Measurements from ENCODE around the gene NACC1. TPM values are rescaled to one million over a fixed set of nuclear protein-coding genes. Genes with fewer than 3 reads are reported as not detected.
A peak's percentile ranks its signal among the peaks of the same experiment; 100 is the strongest.

NACC1 gene
- total RNA-seq, 4 donors from 2014 or later, result 13.4 to 47.6 (median 35.3) TPM

DNA sequence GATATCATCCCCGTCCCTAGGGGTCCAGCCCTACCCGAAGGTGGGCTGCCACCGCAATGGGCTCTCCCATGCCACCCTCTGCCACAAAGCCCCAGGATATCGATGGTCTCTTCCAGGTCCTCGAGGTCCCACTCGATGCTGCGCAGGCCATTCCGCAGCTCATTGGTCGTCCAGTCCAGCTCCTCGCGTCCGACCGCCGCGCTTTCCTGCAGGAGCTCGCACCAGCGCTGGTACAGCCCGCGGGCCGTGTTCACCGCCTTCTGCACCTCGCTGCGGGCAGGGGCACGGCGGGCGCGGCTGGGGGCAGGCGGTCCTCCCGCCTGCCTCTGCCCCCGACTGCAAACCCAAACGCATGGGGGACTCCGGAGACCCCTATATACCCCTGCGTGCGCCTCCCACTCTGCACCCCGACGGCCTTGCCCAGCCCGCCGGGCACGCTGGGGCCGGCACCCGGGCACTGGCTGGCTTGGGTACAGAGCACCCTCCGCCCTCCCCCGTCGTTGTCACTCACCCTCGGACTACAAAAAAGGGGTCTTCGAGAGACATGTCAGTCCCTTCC is 31.6 kb downstream of the NACC1 start:
- Histone ChIP-seq H3K4me3 (peak overlapping the region; percentile 79), H3K27me3 (no peaks in the 10 kb centered on the region), H3K27ac (peak overlapping the region; percentile 97), H3K4me1 (peaks cover 22% of the 10 kb centered on the region), H3K36me3 (peaks cover 9% of the 10 kb centered on the region), H3K9me3 (no peaks in the 10 kb centered on the region)
- peak in 1 of 2 donors; percentile 78 for DNase-seq (ENCODE audit: low spot score in 2 of 2)
- TF ChIP-seq, protein P1, sequence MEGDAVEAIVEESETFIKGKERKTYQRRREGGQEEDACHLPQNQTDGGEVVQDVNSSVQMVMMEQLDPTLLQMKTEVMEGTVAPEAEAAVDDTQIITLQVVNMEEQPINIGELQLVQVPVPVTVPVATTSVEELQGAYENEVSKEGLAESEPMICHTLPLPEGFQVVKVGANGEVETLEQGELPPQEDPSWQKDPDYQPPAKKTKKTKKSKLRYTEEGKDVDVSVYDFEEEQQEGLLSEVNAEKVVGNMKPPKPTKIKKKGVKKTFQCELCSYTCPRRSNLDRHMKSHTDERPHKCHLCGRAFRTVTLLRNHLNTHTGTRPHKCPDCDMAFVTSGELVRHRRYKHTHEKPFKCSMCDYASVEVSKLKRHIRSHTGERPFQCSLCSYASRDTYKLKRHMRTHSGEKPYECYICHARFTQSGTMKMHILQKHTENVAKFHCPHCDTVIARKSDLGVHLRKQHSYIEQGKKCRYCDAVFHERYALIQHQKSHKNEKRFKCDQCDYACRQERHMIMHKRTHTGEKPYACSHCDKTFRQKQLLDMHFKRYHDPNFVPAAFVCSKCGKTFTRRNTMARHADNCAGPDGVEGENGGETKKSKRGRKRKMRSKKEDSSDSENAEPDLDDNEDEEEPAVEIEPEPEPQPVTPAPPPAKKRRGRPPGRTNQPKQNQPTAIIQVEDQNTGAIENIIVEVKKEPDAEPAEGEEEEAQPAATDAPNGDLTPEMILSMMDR (IDR thresholded peaks at IDR 0.05), result no peak
- TF ChIP-seq POLR2AphosphoS5 (IDR thresholded peaks at IDR 0.05), result peak in 1 of 3 donors; percentile 35
- 1% methylated on average over 14 of the region's 46 CpGs for WGBS

DNA sequence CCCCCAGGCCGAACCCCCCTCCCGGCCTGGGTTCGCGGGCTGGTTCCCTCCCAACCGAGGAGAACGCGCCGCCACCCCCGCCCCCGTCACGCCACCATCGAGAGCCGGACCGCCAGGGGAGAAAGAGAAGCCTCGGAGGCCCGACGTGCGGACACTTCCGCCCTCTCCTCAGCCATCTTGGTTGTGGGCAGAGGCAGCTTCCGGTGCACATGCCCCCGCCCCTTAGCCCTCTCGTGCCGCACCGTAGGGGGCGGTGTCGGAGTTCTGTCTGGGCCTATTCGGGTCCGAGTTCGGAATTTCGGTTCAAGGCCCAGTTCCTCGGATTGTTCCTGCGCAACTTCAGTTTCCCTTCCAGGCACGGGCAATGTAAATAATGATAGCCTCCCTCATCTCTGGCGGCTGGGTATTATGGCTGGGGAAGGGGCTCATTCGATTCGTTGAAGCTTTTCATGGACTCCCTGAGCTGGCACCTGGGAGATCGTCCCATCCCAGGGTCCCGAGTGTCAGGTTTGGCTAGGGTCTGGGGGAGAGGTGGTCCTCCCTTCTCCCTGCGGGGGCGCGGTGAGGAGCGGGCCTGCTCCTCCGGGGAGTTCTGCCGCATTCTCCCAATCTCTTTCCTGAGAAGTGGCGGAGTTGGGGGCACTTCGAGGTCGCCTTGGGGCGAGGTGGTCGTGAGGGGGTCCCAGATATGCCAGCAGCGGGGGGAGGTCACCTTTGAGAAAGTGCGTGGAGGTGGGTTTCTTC is 32.3 kb downstream of the NACC1 start, which contains the start of the genes IER2 and STX10:
TSS of gene IER2 (plus strand) at position 225 of the 744 bp plus-strand sequence. CDS start 2,776 bp downstream, outside the sequence.
TSS of gene STX10 (minus strand) at position 189 of the 744 bp plus-strand sequence. CDS start 202 bp downstream, outside the sequence.
- Histone ChIP-seq H3K4me1 (peaks cover 28% of the 10 kb centered on the region), H3K36me3 (peaks cover 3% of the 10 kb centered on the region), H3K27me3 (no peaks in the 10 kb centered on the region), H3K4me3 (peak within 1 kb of the TSS; percentile 79), H3K27ac (peak within 1 kb of the TSS; percentile 97), H3K9me3 (no peaks in the 10 kb centered on the region)
- TF ChIP-seq POLR2AphosphoS5 (IDR thresholded peaks at IDR 0.05) (peak; percentile 90 to 95 (median 91)), POLR2A (IDR thresholded peaks at IDR 0.05) (peak in 1 of 2 donors; percentile 72), EP300 (IDR thresholded peaks at IDR 0.05) (no peak)
- TF ChIP-seq, protein P1 (IDR thresholded peaks at IDR 0.05), result peak; percentile 24 to 63
- peak; percentile 98 to 99 for DNase-seq (ENCODE audit: low spot score in 2 of 2)
- WGBS, result 0% methylated on average over 10 of the region's 51 CpGs

DNA sequence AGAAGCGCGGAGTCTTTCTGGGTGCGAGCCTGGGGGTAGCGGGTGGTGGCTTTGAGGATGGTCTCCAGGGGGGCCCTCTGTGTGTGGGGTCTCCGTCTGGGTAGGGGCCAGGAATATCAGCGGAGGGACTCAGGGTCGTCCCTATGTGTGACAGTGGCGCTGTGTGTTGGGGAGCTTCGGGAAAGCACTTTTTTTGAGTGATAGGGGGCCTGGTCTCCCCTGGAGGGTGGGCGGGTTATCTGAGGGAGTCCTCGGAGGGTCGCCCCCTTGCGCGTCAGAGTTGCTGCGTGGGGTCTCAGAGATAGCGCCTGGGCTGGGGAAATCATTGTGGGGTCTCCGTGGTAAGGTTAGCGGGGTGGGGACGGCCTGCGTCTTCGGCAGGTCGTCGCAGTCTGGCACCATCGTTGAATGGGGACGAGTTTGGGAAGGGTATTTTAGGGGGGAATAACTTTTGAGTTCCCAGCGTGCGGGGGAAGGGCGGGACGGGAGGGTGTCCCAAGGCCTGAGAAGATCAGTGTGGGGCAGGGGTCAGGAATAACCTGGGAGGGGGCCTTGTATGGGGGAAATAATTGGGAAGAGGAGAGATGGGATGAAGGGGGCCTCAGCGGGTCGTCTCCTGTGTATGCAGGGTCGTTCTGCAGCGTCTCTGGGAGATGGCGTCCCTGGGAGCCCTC is 33.0 kb downstream of the NACC1 start:
- DNase-seq (ENCODE audit: low spot score in 2 of 2), result peak in 1 of 2 donors; percentile 83
- TF ChIP-seq, protein P1 (IDR thresholded peaks at IDR 0.05), result no peak
- TF ChIP-seq POLR2A (IDR thresholded peaks at IDR 0.05) (no peak), POLR2AphosphoS5 (IDR thresholded peaks at IDR 0.05) (no peak), EP300 (IDR thresholded peaks at IDR 0.05) (no peak)
- Histone ChIP-seq H3K27ac (peak overlapping the region; percentile 97), H3K9me3 (no peaks in the 10 kb centered on the region), H3K4me3 (peak overlapping the region; percentile 79), H3K27me3 (no peaks in the 10 kb centered on the region), H3K4me1 (peaks cover 35% of the 10 kb centered on the region), H3K36me3 (no peaks in the 10 kb centered on the region)
- 0% methylated on average over 31 of the region's 34 CpGs for WGBS

DNA sequence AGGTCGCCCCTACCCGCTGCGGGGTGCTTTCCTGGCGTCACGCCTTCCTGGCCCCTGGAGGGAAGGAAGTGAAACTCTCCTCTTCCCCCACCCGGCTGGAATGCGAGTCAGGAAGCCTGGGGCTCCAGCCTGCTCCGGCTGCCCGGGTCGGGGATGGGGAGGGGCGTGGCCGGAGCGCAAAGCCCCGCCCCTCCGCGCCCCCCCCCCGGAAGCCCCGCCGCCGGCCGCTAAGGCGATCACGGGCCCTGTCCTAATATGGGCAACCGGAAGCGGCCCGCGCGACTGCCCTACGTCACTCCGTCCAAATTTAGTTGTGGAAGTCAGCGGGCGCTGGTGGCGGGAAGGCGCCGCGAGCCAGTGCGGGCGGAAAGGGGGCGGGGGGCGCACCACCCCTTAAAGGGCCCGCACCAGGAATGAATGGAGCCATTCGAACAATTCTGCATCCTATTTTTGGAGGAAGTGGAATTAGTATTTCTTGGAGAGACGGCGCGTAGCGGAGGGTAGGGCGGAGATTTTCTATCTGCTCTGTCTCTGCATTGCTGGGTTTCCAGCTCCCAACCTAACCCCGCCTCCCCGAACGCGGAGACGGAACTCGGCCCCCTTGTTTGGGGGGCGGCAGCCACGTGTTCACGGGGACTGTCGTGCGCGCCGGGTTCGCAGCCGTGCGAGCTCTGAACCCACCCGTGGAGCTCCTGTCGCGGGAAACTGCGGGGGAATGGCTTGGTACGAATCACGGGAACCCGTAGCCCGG is 33.7 kb downstream of the NACC1 start:
- H3K36me3 ChIP-seq, result no peaks in the 10 kb centered on the region
- DNase-seq (ENCODE audit: low spot score in 2 of 2), result peak; percentile 99
- H3K9me3 ChIP-seq, result no peaks in the 10 kb centered on the region
- peaks cover 40% of the 10 kb centered on the region for H3K4me1 ChIP-seq
- WGBS, result under 1% methylated on average over 50 of the region's 71 CpGs
- H3K27ac ChIP-seq, result peak overlapping the region; percentile 97
- no peaks in the 10 kb centered on the region for H3K27me3 ChIP-seq
- peak in 1 of 3 donors; percentile 61 for TF ChIP-seq POLR2AphosphoS5 (IDR thresholded peaks at IDR 0.05)
- TF ChIP-seq POLR2A (IDR thresholded peaks at IDR 0.05), result peak; percentile 67 to 86
- TF ChIP-seq EP300 (IDR thresholded peaks at IDR 0.05), result no peak
- TF ChIP-seq, protein P1 (IDR thresholded peaks at IDR 0.05), result no peak
- H3K4me3 ChIP-seq, result peak overlapping the region; percentile 79
